Middle frontal gyrus (tissue), 1 donor: ENCODE measurements around the gene BCAR3.
"Not testable (repeated sequence)": the region's sequence is repeated elsewhere in the genome, so short reads cannot be mapped to it uniquely, and the experiment has no call there.

Experiments
- DNase-seq: peaks from one replicate; pipeline ENCODE4 v3.0.0-alpha.2; 2015; ENCODE audit warnings: low spot score; ENCODE audit errors: extremely low spot score

BCAR3 gene

GRCh38 chr1:93670141-93670540 is 11.5 kb downstream of the BCAR3 start:
- no peak for DNase-seq

GRCh38 chr1:93669369-93669768 is 12.3 kb downstream of the BCAR3 start:
- no peak for DNase-seq

GRCh38 chr1:93668951-93669350 is 12.7 kb downstream of the BCAR3 start:
- DNase-seq = no peak

GRCh38 chr1:93668121-93668520 is 13.5 kb downstream of the BCAR3 start:
- DNase-seq = no peak

GRCh38 chr1:93667642-93668041 is 14.0 kb downstream of the BCAR3 start:
- DNase-seq = no peak

- no peak for DNase-seq
Measured at GRCh38 chr1:93666613-93667384, 14.8 kb downstream of the BCAR3 start.

GRCh38 chr1:93665015-93665414 is 16.6 kb downstream of the BCAR3 start:
- no peak for DNase-seq

- no peak for DNase-seq
Measured at GRCh38 chr1:93663208-93663614, 18.4 kb downstream of the BCAR3 start.

- DNase-seq = no peak
Measured at GRCh38 chr1:93662481-93663207, 19.0 kb downstream of the BCAR3 start.

- no peak for DNase-seq
Measured at GRCh38 chr1:93661829-93662474, 19.7 kb downstream of the BCAR3 start.

GRCh38 chr1:93661341-93661740 is 20.3 kb downstream of the BCAR3 start:
- not testable (repeated sequence) for DNase-seq

- DNase-seq = no peak
Measured at GRCh38 chr1:93659822-93660503, 21.7 kb downstream of the BCAR3 start.

GRCh38 chr1:93658188-93658587 is 23.4 kb downstream of the BCAR3 start:
- DNase-seq = no peak

GRCh38 chr1:93656491-93656890 is 25.1 kb downstream of the BCAR3 start:
- no peak for DNase-seq

GRCh38 chr1:93653656-93654055 is 28.0 kb downstream of the BCAR3 start:
- no peak for DNase-seq

GRCh38 chr1:93652323-93652949 is 29.2 kb downstream of the BCAR3 start:
- DNase-seq = no peak

GRCh38 chr1:93651695-93652094 is 29.9 kb downstream of the BCAR3 start:
- no peak for DNase-seq

- not testable (repeated sequence) for DNase-seq
Measured at GRCh38 chr1:93650159-93650558, 31.5 kb downstream of the BCAR3 start.

GRCh38 chr1:93649231-93649630 is 32.4 kb downstream of the BCAR3 start:
- DNase-seq = no peak

- DNase-seq = no peak
Measured at GRCh38 chr1:93648656-93649055, 33.0 kb downstream of the BCAR3 start.

- DNase-seq = no peak
Measured at GRCh38 chr1:93641527-93641926, 40.1 kb downstream of the BCAR3 start.
